Spleen (tissue), 11 donors: ENCODE measurements around the gene DPYSL3. TPM values are rescaled to one million over a fixed set of nuclear protein-coding genes. Genes with fewer than 3 reads are reported as not detected.

Source experiments
- DNase-seq: peaks from one replicate; pipeline ENCODE4 v3.0.0-alpha.2; 2020
- H3K27ac ChIP-seq, 8 donors: fragments of 200-600 bp; sonication (generic) in 7 of 8; 1 replicate in 4 of 8; 2 replicates in 4 of 8; pipeline versions ENCODE4 v1.5.0 to v1.8.0; 2016 to 2021; ENCODE audit warnings: inconsistent platforms in 4 of 8, mild to moderate bottlenecking in 4 of 8, moderate library complexity in 1 of 8
- H3K27me3 ChIP-seq, 7 donors: fragments of 200-600 bp; sonication (generic) in 6 of 7; replicated peaks in 1 of 7; 1 replicate in 4 of 7; 2 replicates in 3 of 7; pipeline versions ENCODE4 v1.5.0 to v1.8.0; 2016 to 2021; ENCODE audit warnings: inconsistent platforms in 3 of 7, mild to moderate bottlenecking in 1 of 7
- H3K36me3 ChIP-seq, 6 donors: fragments of 200-600 bp; sonication (generic) in 5 of 6; 1 replicate in 4 of 6; 2 replicates in 2 of 6; pipeline versions ENCODE4 v1.5.0 to v1.8.0; 2016 to 2021; ENCODE audit warnings: inconsistent platforms in 2 of 6
- H3K4me1 ChIP-seq, 6 donors: fragments of 200-600 bp; sonication (generic) in 5 of 6; 1 replicate in 3 of 6; 2 replicates in 3 of 6; pipeline versions ENCODE4 v1.5.0 to v1.8.0; 2016 to 2021; ENCODE audit warnings: inconsistent platforms in 3 of 6
- H3K4me3 ChIP-seq, 8 donors: fragments of 200-600 bp; sonication (generic) in 7 of 8; 1 replicate in 4 of 8; 2 replicates in 4 of 8; pipeline versions ENCODE4 v1.5.0 to v1.8.0; 2016 to 2021; ENCODE audit warnings: inconsistent platforms in 4 of 8, mild to moderate bottlenecking in 4 of 8, moderate library complexity in 2 of 8
- H3K9me3 ChIP-seq, 8 donors: fragments of 200-600 bp; sonication (generic) in 7 of 8; 1 replicate in 4 of 8; 2 replicates in 4 of 8; pipeline versions ENCODE4 v1.5.0 to v1.8.0; 2016 to 2021; ENCODE audit warnings: inconsistent platforms in 4 of 8
- CTCF ChIP-seq, 11 experiments: fragments of 200-600 bp in 7 of 11; fragments of 450-650 bp in 4 of 11; sonication (generic) in 4 of 11; IDR thresholded peaks in 8 of 11; conservative IDR thresholded peaks in 3 of 11; 1 replicate in 7 of 11; 2 replicates in 4 of 11; pipeline versions ENCODE4 v1.4.0 to v1.8.0; 2016 to 2021; ENCODE audit warnings: antibody characterized with exemption in 11 of 11, inconsistent platforms in 4 of 11, mild to moderate bottlenecking in 1 of 11
- POLR2A ChIP-seq, 3 donors: fragments of 450-650 bp; IDR thresholded peaks; one replicate each; pipeline ENCODE4 v1.5.1; 2017; ENCODE audit warnings: antibody characterized with exemption in 3 of 3, mild to moderate bottlenecking in 1 of 3
- POLR2AphosphoS5 ChIP-seq, 3 donors: sonication (generic); formaldehyde crosslinking; IDR thresholded peaks; one replicate each; pipeline ENCODE4 v1.5.1; 2017; ENCODE audit warnings: antibody characterized with exemption in 3 of 3
- WGBS, 5 donors: extraction: QIAGEN DNeasy Blood & Tissue Kit in 3 of 5; methylation state at CpG; one replicate each; pipeline versions ENCODE4 v1.1.5 to v1.1.7; 2013 to 2018; 5-methylcytosine and 5-hydroxymethylcytosine counted together
- intact Hi-C: fragments of 100-400 bp; cut with DNase I; formaldehyde crosslinking; loops from one replicate; pipeline ENCODE4 v1.15.0; 2023; ENCODE audit warnings: low total_unique reads
- polyA plus RNA-seq, 3 donors: library from polyadenylated mRNA; stranded (reverse); fragments of 200-250 nt; gene quantifications; one replicate each; pipeline ENCODE4 v1.2.1, GENCODE V29; 2013
- total RNA-seq, 7 donors: library from RNA; depleted of rRNA in 3 of 7; stranded (reverse); fragments of >200 nt in 3 of 7; fragmentation: NEBNext Ultra II Directional in 4 of 7; extraction: Animal tissue kit (Norgen Biotek cat#: 25700) in 4 of 7; gene quantifications; one replicate each; pipeline versions ENCODE4 v1.1.0 to v1.2.1, GENCODE V29; 2016 to 2021
- donor health status: healthy with polysubstance abuse.
- donor health status: DM: no; HTN: no; CAD: no; lungs with moderate emphysema.
- donor health status: DM: no; HTN: no; CAD: no.
- donor health status: Bipolar disorder and iron deficiency.
- donor health status: healthy.
- donor health status: DM: no; HTN: no; CAD: no.
- donor health status: DM: yes; HTN: yes; CAD: no.

The DPYSL3 gene
- total and polyA plus RNA-seq, 10 donors = 10.0 to 58.2 (median 40.4) TPM

- intact Hi-C loops = no loop called here
- TF ChIP-seq POLR2AphosphoS5 (IDR thresholded peaks at IDR 0.05) (no peak), POLR2A (IDR thresholded peaks at IDR 0.05) (no peak), CTCF (IDR thresholded peaks at IDR 0.05 in 8 of 11, conservative IDR thresholded peaks at IDR 0.05 in 3 of 11) (no peak)
- Histone ChIP-seq H3K4me3 (no peak overlapping the region), H3K27me3 (no peaks in the 10 kb centered on the region), H3K4me1 (peaks cover 0 to 11% (median 0%) of the 10 kb centered on the region in 6 donors), H3K27ac (no peak overlapping the region), H3K36me3 (peaks cover 0 to 44% (median 10%) of the 10 kb centered on the region in 6 donors), H3K9me3 (no peaks in the 10 kb centered on the region)
- no peak for DNase-seq
These were observed 109.0 kb downstream of the DPYSL3 start for GRCh38 chr5:147400881-147401280.

GRCh38 chr5:147400126-147400809 lies 109.6 kb downstream of the DPYSL3 start:
- no peak overlapping the region for H3K27ac ChIP-seq

DNA sequence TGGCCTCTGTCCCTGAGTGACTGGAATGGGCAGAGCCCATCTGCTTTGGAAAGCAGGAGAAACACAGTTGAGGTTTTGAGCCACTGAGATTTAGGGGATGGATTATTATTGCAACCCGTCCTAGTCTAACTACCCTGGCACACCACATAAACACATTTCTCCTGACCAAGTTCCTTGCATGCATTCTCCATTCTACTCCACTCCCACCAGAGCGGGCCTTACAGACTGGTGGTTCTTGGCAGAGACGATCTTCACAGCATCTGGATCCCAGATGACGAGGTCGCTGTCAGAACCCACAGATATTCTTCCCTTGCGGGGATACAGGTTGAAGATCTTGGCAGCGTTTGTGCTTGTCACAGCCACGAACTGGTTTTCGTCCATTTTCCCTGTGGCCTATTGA lies 111.0 kb downstream of the DPYSL3 start:
- Histone ChIP-seq H3K9me3 (no peaks in the 10 kb centered on the region), H3K4me1 (peaks cover 0 to 6% (median 0%) of the 10 kb centered on the region in 6 donors), H3K27ac (no peak overlapping the region), H3K36me3 (peaks cover 0 to 37% (median 10%) of the 10 kb centered on the region in 6 donors), H3K27me3 (no peaks in the 10 kb centered on the region), H3K4me3 (no peak overlapping the region)
- no peak for DNase-seq
- no peak for TF ChIP-seq CTCF (IDR thresholded peaks at IDR 0.05 in 8 of 11, conservative IDR thresholded peaks at IDR 0.05 in 3 of 11)
- TF ChIP-seq POLR2A (IDR thresholded peaks at IDR 0.05) = no peak
- TF ChIP-seq POLR2AphosphoS5 (IDR thresholded peaks at IDR 0.05) = no peak
- intact Hi-C loops = no loop called here
- 86 to 95% (median 93%) methylated on average over 9 of the region's 9 CpGs for WGBS, 5 donors

More at GRCh38 chr5:147400126-147400809, 109.6 kb downstream of the DPYSL3 start:
- H3K9me3 ChIP-seq = no peaks in the 10 kb centered on the region
- TF ChIP-seq POLR2A (IDR thresholded peaks at IDR 0.05) = no peak
- no peak for TF ChIP-seq POLR2AphosphoS5 (IDR thresholded peaks at IDR 0.05)
- no peak for TF ChIP-seq CTCF (IDR thresholded peaks at IDR 0.05 in 8 of 11, conservative IDR thresholded peaks at IDR 0.05 in 3 of 11)
- DNase-seq = no peak
- H3K36me3 ChIP-seq = peaks cover 0 to 38% (median 10%) of the 10 kb centered on the region in 6 donors
- no peaks in the 10 kb centered on the region for H3K27me3 ChIP-seq
- intact Hi-C loops = no loop called here
- H3K4me1 ChIP-seq = peaks cover 0 to 11% (median 0%) of the 10 kb centered on the region in 6 donors
- no peak overlapping the region for H3K4me3 ChIP-seq
- WGBS, 5 donors = 74 to 93% (median 89%) methylated on average over 7 of the region's 7 CpGs

DNA sequence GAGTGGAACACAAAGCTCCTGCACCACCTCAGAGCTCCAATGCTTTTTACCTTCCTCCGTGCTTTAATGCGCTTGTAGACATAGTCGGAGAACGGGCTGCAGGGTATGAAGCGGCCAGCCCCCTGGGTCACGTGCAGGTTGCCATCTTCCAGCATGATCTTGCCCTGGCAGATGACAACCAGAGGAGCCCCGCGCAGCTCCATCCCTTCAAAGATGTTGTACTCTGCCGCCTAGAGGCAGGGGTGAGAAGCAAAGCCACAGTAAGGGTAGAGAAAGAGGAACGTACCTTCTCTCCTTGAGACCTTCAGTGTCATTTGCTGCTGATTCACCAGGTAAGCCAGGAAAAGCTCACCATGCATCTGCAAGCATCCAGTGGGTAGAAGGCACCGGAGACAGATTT lies 112.3 kb downstream of the DPYSL3 start:
- no peak for DNase-seq
- Histone ChIP-seq H3K27ac (no peak overlapping the region), H3K36me3 (peaks cover 0 to 40% (median 10%) of the 10 kb centered on the region in 6 donors), H3K4me1 (peaks cover 0 to 6% (median 0%) of the 10 kb centered on the region in 6 donors), H3K4me3 (no peak overlapping the region), H3K27me3 (no peaks in the 10 kb centered on the region), H3K9me3 (no peaks in the 10 kb centered on the region)
- intact Hi-C loops = no loop called here
- 87 to 93% (median 90%) methylated on average over 11 of the region's 11 CpGs for WGBS, 5 donors
- TF ChIP-seq POLR2A (IDR thresholded peaks at IDR 0.05) (no peak), POLR2AphosphoS5 (IDR thresholded peaks at IDR 0.05) (no peak), CTCF (IDR thresholded peaks at IDR 0.05 in 8 of 11, conservative IDR thresholded peaks at IDR 0.05 in 3 of 11) (no peak)
